K562 (cell line): ENCODE measurements around the gene ASPDH. TPM values are rescaled to one million over a fixed set of nuclear protein-coding genes. Genes with fewer than 3 reads are reported as not detected.

Experiments
- ATAC-seq: fragments of 200-7000 bp; cut with Tn5 transposase; 3 replicates; pipeline ENCODE4 v1.9.1; 2020; ENCODE audit warnings: moderate library complexity
- BruUV-seq: library from RNA; stranded (reverse); fragments of 400-500 nt; replicated peaks from 2 replicates; lab custom pipeline; 2021; lab: Mats Ljungman, UMichigan
- CTCF ChIA-PET: fragments of 300-600 bp; formaldehyde crosslinking; extraction: SDS; loops from one replicate; lab custom pipeline; 2021; ENCODE audit warnings: low intra/inter-chr PET ratio; lab: Yijun Ruan, JAX
- POLR2A ChIA-PET: fragments of 300-600, 350-650 bp; sonication (Branson Sonifier 250); formaldehyde crosslinking; extraction: SDS; loops from one replicate; lab custom pipeline; 2021; ENCODE audit warnings: antibody characterized with exemption, inconsistent platforms; lab: Yijun Ruan, JAX
- DNase-seq, 4 experiments: peaks; one replicate each; pipeline versions ENCODE4 v3.0.0 to v3.0.0-alpha.2; 2011 to 2018; ENCODE audit warnings: low spot score in 3 of 4, mixed read lengths in 3 of 4; ENCODE audit errors: extremely low read depth in 1 of 4
- FAIRE-seq: peaks from 2 replicates; lab custom pipeline; 2011; peaks lifted over from hg19 to GRCh38; lab: Jason Lieb, UNC
- H2AFZ ChIP-seq: 2 replicates; pipeline ENCODE4 v1.6.0; 2011; ENCODE audit warnings: low read depth, low read length, control low read depth, inconsistent platforms
- H3K27ac ChIP-seq: fragments of 200-600 bp; 3 replicates; pipeline ENCODE4 v1.8.0; 2011; ENCODE audit warnings: low read depth, mild to moderate bottlenecking, control low read depth, inconsistent platforms, low read length, moderate library complexity, mixed read lengths; ENCODE audit errors: extremely low read depth
- H3K27me3 ChIP-seq, 2 experiments: fragments of 300-600 bp in 1 of 2; 2 replicates in 1 of 2; 3 replicates in 1 of 2; pipeline versions ENCODE4 v1.6.0 to v1.8.0; 2011; ENCODE audit warnings: inconsistent platforms in 2 of 2, low read length in 2 of 2, mild to moderate bottlenecking in 1 of 2, mixed read lengths in 1 of 2, moderate library complexity in 1 of 2; ENCODE audit not compliant: control insufficient read depth in 2 of 2, insufficient read depth in 2 of 2
- H3K36me3 ChIP-seq: fragments of 300-600 bp; 3 replicates; pipeline ENCODE4 v1.8.0; 2011; ENCODE audit warnings: mild to moderate bottlenecking, low read length, inconsistent platforms; ENCODE audit not compliant: control insufficient read depth, insufficient read depth
- H3K4me1 ChIP-seq, 2 experiments: fragments of 200-600 bp in 1 of 2; replicated peaks in 1 of 2; 2 replicates in 1 of 2; 3 replicates in 1 of 2; pipeline versions ENCODE4 v1.5.1 to v1.8.0; 2011; ENCODE audit warnings: inconsistent platforms in 2 of 2, low read length in 2 of 2, mild to moderate bottlenecking in 1 of 2, mixed read lengths in 1 of 2, moderate library complexity in 1 of 2; ENCODE audit not compliant: control insufficient read depth in 2 of 2, insufficient read depth in 2 of 2
- H3K4me2 ChIP-seq: 2 replicates; pipeline ENCODE4 v1.6.1; 2011; ENCODE audit warnings: low read length, control low read depth, inconsistent platforms, mixed read lengths; ENCODE audit not compliant: insufficient read depth
- H3K4me3 ChIP-seq: fragments of 200-600 bp; sonication (generic), shearing (Covaris generic); 2 replicates; pipeline ENCODE4 v1.5.1; 2016; ENCODE audit warnings: control low read depth, inconsistent platforms
- H3K79me2 ChIP-seq: fragments of 200-600 bp; 3 replicates; pipeline ENCODE4 v1.8.0; 2011; ENCODE audit warnings: low read length, inconsistent platforms; ENCODE audit not compliant: control insufficient read depth, insufficient read depth
- H3K9ac ChIP-seq, 2 experiments: 2 replicates each; pipeline versions ENCODE4 v1.6.0 to v1.6.1; 2011; ENCODE audit warnings: low read depth in 2 of 2, low read length in 2 of 2, control low read depth in 1 of 2, inconsistent platforms in 1 of 2, mild to moderate bottlenecking in 1 of 2, mixed read lengths in 1 of 2; ENCODE audit not compliant: insufficient read depth in 1 of 2
- H3K9me1 ChIP-seq: one replicate; pipeline ENCODE4 v1.6.0; 2011; ENCODE audit warnings: inconsistent platforms, mild to moderate bottlenecking, low read length, moderate library complexity; ENCODE audit not compliant: control insufficient read depth, insufficient read depth
- H3K9me3 ChIP-seq: replicated peaks from 2 replicates; pipeline ENCODE4 v1.5.1; 2011; ENCODE audit warnings: low read depth, low read length, inconsistent platforms; ENCODE audit not compliant: control insufficient read depth, insufficient read depth
- H4K20me1 ChIP-seq: replicated peaks from 2 replicates; pipeline ENCODE4 v1.6.1; 2011; ENCODE audit warnings: low read length, inconsistent platforms, mixed read lengths; ENCODE audit not compliant: control insufficient read depth, insufficient read depth
- EGR1 ChIP-seq: fragments of 450-650 bp; conservative IDR thresholded peaks from 2 replicates; pipeline ENCODE4 v1.6.1; 2017; ENCODE audit warnings: mild to moderate bottlenecking
- HDAC1 ChIP-seq, 2 experiments: fragments of 450-650 bp; IDR thresholded peaks; 2 replicates each; pipeline ENCODE4 v1.6.1; 2016 to 2017; ENCODE audit warnings: inconsistent platforms in 1 of 2, mild to moderate bottlenecking in 1 of 2, moderate library complexity in 1 of 2
- MBD2 ChIP-seq: sonication (generic); IDR thresholded peaks from 2 replicates; pipeline ENCODE4 v1.6.1; 2016; ENCODE audit warnings: low read depth, borderline replicate concordance
- MEIS2 ChIP-seq: fragments of 450-650 bp; IDR thresholded peaks from 2 replicates; pipeline ENCODE4 v1.6.1; 2014; ENCODE audit warnings: mild to moderate bottlenecking; ENCODE audit not compliant: partially characterized antibody
- NCOA1 ChIP-seq: fragments of 450-650 bp; IDR thresholded peaks from 2 replicates; pipeline ENCODE4 v1.6.1; 2016; ENCODE audit warnings: low read depth
- PHF20 ChIP-seq: fragments of 450-650 bp; IDR thresholded peaks from 2 replicates; pipeline ENCODE4 v1.6.1; 2018; ENCODE audit not compliant: partially characterized antibody
- ZFX ChIP-seq: sonication (generic); formaldehyde crosslinking; IDR thresholded peaks from 2 replicates; pipeline ENCODE4 v1.8.0; 2022; ENCODE audit warnings: mild to moderate bottlenecking, missing genetic modification reagents, moderate library complexity
- ZNF121 ChIP-seq: sonication (generic); formaldehyde crosslinking; conservative IDR thresholded peaks from 2 replicates; pipeline ENCODE4 v1.8.0; 2022; ENCODE audit warnings: missing genetic modification reagents
- WGBS: fragments of 100-300 bp; shearing (Covaris generic); methylation state at CpG from one replicate; pipeline ENCODE4 v1.1.6; 2016; ENCODE audit warnings: low coverage, mixed read lengths; ENCODE audit not compliant: insufficient coverage; ENCODE audit errors: missing lambda C conversion rate; 5-methylcytosine and 5-hydroxymethylcytosine counted together
- in situ Hi-C: fragments of 300-500 bp; cut with MboI; formaldehyde crosslinking; loops from 4 replicates; pipeline ENCODE4 v1.15.0; 2018; ENCODE audit warnings: inconsistent platforms, mixed read lengths
- intact Hi-C: fragments of 100-400 bp; cut with micrococcal nuclease; formaldehyde crosslinking; loops from 2 replicates; pipeline ENCODE4 v1.14.2; 2022
- polyA plus RNA-seq, 8 experiments: library from polyadenylated mRNA; depleted of rRNA in 4 of 8; stranded (reverse) in 5 of 8; unstranded in 3 of 8; fragments of >200 nt; fragmentation: Nextera tagmentation in 2 of 8; fragmentation: Illumina TruSeq in 1 of 8; extraction: Ambion mirVana in 2 of 8; extraction: Trizol in 1 of 8; gene quantifications; 2 replicates each; pipeline versions ENCODE4 v1.2.1 to v1.2.3, GENCODE V29; 2011 to 2014; ENCODE audit warnings: inconsistent platforms in 1 of 8, missing spikeins in 1 of 8
- total RNA-seq, 7 experiments: library from RNA; depleted of rRNA in 6 of 7; stranded (reverse); fragments of >200 nt in 6 of 7; fragmentation: Illumina TruSeq in 2 of 7; extraction: Trizol in 2 of 7; gene quantifications; 2 replicates each; pipeline versions ENCODE4 v1.2.1 to v1.2.3, GENCODE V29; 2011 to 2021; ENCODE audit warnings: low replicate concordance in 1 of 7
- TF ChIP-seq, protein P1 (sequence below), 3 experiments: fragments of 200-800 bp in 1 of 3; sonication (Bioruptor generic) in 1 of 3; sonication (generic) in 1 of 3; formaldehyde crosslinking in 1 of 3; IDR thresholded peaks; 2 replicates each; pipeline versions ENCODE4 v1.6.1 to v1.8.0; 2016 to 2022; ENCODE audit warnings: mild to moderate bottlenecking in 2 of 3, missing compliant biosample characterization in 2 of 3, missing genetic modification characterization in 2 of 3, missing genetic modification reagents in 1 of 3
- TF ChIP-seq, protein P2 (sequence below): sonication (generic); formaldehyde crosslinking; IDR thresholded peaks from 2 replicates; pipeline ENCODE4 v1.8.0; 2022; ENCODE audit warnings: mild to moderate bottlenecking, missing genetic modification reagents
- TF ChIP-seq, protein P3 (sequence below): fragments of 250-450 bp; sonication (Bioruptor Pico); IDR thresholded peaks from 2 replicates; pipeline ENCODE4 v1.8.0; 2022; ENCODE audit warnings: inconsistent platforms
- TF ChIP-seq, protein P4 (sequence below): sonication (generic); formaldehyde crosslinking; IDR thresholded peaks from 2 replicates; pipeline ENCODE4 v1.8.1; 2023; ENCODE audit warnings: mild to moderate bottlenecking, missing genetic modification reagents, moderate library complexity

Gene ASPDH
- total and polyA plus RNA-seq, 9 of the 15 experiments (the other 6 are each of a cell fraction or from before 2014, with no cell fraction given), result not detected

DNA sequence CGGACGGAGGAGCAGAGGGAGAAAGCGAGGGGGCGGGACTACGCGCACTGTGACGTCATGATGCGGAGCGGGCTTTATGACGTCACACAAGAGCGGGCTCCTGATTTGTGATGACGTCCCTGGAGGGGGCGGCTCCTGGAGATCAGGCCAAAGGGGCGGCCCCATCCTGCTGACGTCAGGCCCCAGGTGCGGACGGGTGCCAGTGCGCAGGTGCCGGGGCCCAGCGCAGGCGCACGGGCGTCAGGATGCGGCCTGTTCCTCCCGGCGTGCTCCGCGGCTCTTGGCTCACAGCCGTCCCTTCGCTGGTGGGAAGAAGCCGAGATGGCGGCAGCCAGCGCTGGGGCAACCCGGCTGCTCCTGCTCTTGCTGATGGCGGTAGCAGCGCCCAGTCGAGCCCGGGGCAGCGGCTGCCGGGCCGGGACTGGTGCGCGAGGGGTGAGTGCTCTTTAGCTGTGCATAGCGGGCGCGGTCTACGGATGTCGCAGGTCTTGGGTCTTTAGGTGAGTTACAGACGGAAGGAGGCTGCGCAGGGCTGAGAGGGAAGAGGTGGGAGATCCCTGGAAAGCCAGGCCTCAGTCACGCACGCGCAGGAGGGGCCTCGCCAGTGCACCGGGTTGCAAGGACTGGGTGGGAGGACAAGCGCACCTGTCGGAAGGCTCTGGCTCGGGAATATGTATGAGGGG, 37.3 kb downstream of the ASPDH start, which contains the start of the genes EMC10 and GARIN5A:
TSS of gene EMC10 (plus strand) at position 284 of the 683 bp plus-strand sequence. CDS start at position 322, 38 bp downstream.
TSS of gene GARIN5A (minus strand) at position 625 of the 683 bp plus-strand sequence. CDS start at position 165, 460 bp downstream.
- in situ Hi-C loops, result no loop called here
- FAIRE-seq, result peak; percentile 78
- POLR2A ChIA-PET, result interaction anchor here (0.9 kb wide), 1 partner anchor 10 kb away, joined by 3 read pairs; no protein-coding TSS in a partner anchor
- TF ChIP-seq, protein P1, sequence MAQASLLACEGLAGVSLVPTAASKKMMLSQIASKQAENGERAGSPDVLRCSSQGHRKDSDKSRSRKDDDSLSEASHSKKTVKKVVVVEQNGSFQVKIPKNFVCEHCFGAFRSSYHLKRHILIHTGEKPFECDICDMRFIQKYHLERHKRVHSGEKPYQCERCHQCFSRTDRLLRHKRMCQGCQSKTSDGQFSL (CRISPR knock-in tag; IDR thresholded peaks at IDR 0.05), result no peak; the same call in 1 of the 2 replicates
- TF ChIP-seq, protein P1 (tag; IDR thresholded peaks at IDR 0.05), result no peak
- TF ChIP-seq MEIS2, result peak; percentile 99
- TF ChIP-seq, protein P2, sequence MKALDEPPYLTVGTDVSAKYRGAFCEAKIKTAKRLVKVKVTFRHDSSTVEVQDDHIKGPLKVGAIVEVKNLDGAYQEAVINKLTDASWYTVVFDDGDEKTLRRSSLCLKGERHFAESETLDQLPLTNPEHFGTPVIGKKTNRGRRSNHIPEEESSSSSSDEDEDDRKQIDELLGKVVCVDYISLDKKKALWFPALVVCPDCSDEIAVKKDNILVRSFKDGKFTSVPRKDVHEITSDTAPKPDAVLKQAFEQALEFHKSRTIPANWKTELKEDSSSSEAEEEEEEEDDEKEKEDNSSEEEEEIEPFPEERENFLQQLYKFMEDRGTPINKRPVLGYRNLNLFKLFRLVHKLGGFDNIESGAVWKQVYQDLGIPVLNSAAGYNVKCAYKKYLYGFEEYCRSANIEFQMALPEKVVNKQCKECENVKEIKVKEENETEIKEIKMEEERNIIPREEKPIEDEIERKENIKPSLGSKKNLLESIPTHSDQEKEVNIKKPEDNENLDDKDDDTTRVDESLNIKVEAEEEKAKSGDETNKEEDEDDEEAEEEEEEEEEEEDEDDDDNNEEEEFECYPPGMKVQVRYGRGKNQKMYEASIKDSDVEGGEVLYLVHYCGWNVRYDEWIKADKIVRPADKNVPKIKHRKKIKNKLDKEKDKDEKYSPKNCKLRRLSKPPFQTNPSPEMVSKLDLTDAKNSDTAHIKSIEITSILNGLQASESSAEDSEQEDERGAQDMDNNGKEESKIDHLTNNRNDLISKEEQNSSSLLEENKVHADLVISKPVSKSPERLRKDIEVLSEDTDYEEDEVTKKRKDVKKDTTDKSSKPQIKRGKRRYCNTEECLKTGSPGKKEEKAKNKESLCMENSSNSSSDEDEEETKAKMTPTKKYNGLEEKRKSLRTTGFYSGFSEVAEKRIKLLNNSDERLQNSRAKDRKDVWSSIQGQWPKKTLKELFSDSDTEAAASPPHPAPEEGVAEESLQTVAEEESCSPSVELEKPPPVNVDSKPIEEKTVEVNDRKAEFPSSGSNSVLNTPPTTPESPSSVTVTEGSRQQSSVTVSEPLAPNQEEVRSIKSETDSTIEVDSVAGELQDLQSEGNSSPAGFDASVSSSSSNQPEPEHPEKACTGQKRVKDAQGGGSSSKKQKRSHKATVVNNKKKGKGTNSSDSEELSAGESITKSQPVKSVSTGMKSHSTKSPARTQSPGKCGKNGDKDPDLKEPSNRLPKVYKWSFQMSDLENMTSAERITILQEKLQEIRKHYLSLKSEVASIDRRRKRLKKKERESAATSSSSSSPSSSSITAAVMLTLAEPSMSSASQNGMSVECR, result peak; percentile 81
- TF ChIP-seq, protein P3, sequence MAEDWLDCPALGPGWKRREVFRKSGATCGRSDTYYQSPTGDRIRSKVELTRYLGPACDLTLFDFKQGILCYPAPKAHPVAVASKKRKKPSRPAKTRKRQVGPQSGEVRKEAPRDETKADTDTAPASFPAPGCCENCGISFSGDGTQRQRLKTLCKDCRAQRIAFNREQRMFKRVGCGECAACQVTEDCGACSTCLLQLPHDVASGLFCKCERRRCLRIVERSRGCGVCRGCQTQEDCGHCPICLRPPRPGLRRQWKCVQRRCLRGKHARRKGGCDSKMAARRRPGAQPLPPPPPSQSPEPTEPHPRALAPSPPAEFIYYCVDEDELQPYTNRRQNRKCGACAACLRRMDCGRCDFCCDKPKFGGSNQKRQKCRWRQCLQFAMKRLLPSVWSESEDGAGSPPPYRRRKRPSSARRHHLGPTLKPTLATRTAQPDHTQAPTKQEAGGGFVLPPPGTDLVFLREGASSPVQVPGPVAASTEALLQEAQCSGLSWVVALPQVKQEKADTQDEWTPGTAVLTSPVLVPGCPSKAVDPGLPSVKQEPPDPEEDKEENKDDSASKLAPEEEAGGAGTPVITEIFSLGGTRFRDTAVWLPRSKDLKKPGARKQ (CRISPR knock-in tag), result no peak
- peak in 1 of 2 experiments; percentile 70; a peak in 2 of 4 replicates for TF ChIP-seq HDAC1 (IDR thresholded peaks at IDR 0.05)
- peak; percentile 60; the same call in 1 of the 2 replicates for TF ChIP-seq MBD2
- peak; percentile 77 for TF ChIP-seq EGR1
- TF ChIP-seq, protein P4, sequence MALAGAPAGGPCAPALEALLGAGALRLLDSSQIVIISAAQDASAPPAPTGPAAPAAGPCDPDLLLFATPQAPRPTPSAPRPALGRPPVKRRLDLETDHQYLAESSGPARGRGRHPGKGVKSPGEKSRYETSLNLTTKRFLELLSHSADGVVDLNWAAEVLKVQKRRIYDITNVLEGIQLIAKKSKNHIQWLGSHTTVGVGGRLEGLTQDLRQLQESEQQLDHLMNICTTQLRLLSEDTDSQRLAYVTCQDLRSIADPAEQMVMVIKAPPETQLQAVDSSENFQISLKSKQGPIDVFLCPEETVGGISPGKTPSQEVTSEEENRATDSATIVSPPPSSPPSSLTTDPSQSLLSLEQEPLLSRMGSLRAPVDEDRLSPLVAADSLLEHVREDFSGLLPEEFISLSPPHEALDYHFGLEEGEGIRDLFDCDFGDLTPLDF, result no peak; the same call in 1 of the 2 replicates
- TF ChIP-seq NCOA1, result peak; percentile 99
- TF ChIP-seq ZNF121 (CRISPR knock-in tag), result no peak
- peak; percentile 83 for TF ChIP-seq ZFX (CRISPR knock-in tag)
- peak; percentile 63 for TF ChIP-seq PHF20

More for the DNA sequence above, 37.3 kb downstream of the ASPDH start, which contains the start of the genes EMC10 and GARIN5A:
- Histone ChIP-seq H3K9me3 (no peaks in the 10 kb centered on the region; the same call in 1 of the 2 replicates), H3K4me2 (peak within 1 kb of the TSS; percentile 88), H3K79me2 (peaks cover 25% of the 10 kb centered on the region), H2AFZ (peak within 1 kb of the TSS; percentile 90), H3K27ac (peak within 1 kb of the TSS; percentile 82), H3K4me1 (peaks cover 5 to 53% of the 10 kb centered on the region in 2 experiments; a peak in 4 of 5 replicates), H3K4me3 (peak within 1 kb of the TSS; percentile 72), H3K36me3 (peaks cover 33% of the 10 kb centered on the region; the same call in 1 of the 3 replicates), H4K20me1 (peaks cover 7% of the 10 kb centered on the region; the same call in 1 of the 2 replicates), H3K27me3 (no peaks in the 10 kb centered on the region; a peak in 2 of 5 replicates), H3K9me1 (no peaks in the 10 kb centered on the region), H3K9ac (peak within 1 kb of the TSS; percentile 67 to 92)
- intact Hi-C loops, result loop anchor here (1.0 kb wide), 1 partner anchor 102 kb away; no protein-coding TSS in a partner anchor
- CTCF ChIA-PET, result no interaction called here
- ATAC-seq, result peak; percentile 96
- WGBS, result 18% methylated on average over 39 of the region's 58 CpGs
- no TSS peak for BruUV-seq
- peak; percentile 94 to 99 (median 98) for DNase-seq
